ENCODE data around the gene INTS11. TPM values are rescaled to one million over a fixed set of nuclear protein-coding genes. Genes with fewer than 3 reads are reported as not detected.

The INTS11 gene
- total RNA-seq, 3 donors from 2014 or later: 68.6 to 125 (median 119) TPM

DNA sequence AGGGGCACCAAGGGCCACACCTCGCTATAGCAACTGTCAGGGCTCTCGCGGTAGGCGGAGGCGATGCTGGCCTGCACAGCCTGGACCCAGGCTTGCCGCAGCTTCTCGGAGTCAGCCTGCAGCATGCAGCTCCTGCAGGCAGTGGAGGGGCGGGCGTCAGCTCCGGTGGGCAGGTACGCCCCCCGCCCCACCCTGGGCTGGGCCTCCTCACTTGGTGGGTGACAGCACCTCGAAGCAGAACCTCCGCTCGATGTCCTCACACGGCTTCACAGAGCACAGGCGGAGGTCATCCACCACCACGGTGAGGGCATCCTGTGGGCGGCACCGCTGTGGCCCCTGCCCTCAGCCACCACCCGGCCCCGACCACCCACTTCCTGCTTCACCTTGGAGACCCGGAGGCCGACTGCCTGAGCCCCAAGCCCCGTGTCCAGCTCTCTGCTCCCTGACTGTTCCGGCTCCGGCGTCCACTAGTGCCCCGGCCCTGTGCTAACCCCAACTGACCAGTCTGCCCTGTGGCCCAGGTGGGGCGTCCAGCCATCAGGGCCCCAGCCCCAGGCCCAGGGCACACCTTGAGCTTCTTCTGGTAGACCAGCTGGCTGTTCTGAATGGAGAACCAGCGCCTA is 26.5 kb downstream of the INTS11 start:
- H3K36me3 ChIP-seq: no peaks in the 10 kb centered on the region
- intact Hi-C loops (cut with DNase I; ENCODE audit: low total_unique reads): no loop called here
- no peaks in the 10 kb centered on the region for H3K4me1 ChIP-seq

DNA sequence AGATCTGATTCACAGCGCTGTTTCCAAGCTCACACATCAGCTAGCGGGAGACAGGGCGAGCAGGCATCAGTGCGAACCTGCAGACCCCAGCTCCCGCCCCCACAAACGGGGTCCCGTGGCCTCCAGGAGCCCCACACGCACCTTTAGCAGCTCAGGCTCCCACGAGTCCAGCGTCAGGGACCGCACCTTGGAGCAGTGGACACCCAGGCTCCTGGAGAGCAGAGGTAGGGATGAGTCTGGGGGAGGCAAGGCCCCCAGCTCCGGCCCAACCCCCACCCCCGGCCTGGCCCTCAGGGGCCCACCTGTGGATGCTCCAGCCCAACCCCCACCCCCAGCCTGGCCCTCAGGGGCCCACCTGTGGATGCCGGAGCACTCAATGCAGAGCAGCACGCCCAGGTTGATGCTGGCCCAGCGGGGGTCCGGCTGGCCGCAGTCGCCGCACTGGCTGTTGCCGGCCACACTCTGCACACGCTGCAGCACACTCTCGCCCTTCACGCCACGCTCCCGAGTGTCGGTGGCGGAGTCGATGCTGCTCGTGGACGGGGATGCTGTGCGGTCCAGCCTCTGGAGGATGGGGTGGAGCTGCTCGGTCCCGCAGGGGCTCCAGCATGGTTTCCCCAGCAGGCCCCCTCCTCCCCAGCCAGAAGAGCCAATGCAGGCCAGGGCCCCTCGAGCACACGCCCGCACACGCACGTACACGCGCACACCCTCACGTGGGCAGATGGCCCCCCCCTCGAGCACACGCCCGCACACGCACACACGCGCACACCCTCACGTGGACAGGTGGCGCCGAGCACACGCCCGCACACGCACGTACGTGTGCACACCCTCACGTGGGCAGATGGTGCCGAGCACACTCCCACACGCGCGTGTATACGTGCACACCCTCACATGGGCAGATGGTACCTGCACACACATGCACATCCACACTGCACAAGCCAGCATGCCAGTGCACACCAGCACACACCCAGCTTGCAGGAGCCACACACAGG is 28.1 kb downstream of the INTS11 start:
- peaks cover 0 to 3% of the 10 kb centered on the region in 2 donors for H3K4me1 ChIP-seq
- H3K4me3 ChIP-seq: no peak overlapping the region
- H3K9me3 ChIP-seq: no peaks in the 10 kb centered on the region
- no peaks in the 10 kb centered on the region for H3K36me3 ChIP-seq
- intact Hi-C loops (cut with DNase I; ENCODE audit: low total_unique reads): no loop called here
- no peak for DNase-seq (ENCODE audit: low spot score in 2 of 2)
- no peaks in the 10 kb centered on the region for H3K27me3 ChIP-seq
- TF ChIP-seq, protein P1, sequence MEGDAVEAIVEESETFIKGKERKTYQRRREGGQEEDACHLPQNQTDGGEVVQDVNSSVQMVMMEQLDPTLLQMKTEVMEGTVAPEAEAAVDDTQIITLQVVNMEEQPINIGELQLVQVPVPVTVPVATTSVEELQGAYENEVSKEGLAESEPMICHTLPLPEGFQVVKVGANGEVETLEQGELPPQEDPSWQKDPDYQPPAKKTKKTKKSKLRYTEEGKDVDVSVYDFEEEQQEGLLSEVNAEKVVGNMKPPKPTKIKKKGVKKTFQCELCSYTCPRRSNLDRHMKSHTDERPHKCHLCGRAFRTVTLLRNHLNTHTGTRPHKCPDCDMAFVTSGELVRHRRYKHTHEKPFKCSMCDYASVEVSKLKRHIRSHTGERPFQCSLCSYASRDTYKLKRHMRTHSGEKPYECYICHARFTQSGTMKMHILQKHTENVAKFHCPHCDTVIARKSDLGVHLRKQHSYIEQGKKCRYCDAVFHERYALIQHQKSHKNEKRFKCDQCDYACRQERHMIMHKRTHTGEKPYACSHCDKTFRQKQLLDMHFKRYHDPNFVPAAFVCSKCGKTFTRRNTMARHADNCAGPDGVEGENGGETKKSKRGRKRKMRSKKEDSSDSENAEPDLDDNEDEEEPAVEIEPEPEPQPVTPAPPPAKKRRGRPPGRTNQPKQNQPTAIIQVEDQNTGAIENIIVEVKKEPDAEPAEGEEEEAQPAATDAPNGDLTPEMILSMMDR (IDR thresholded peaks at IDR 0.05): no peak
- no peak for TF ChIP-seq POLR2A (IDR thresholded peaks at IDR 0.05)
- no peak for TF ChIP-seq POLR2AphosphoS5 (IDR thresholded peaks at IDR 0.05)
- no peak overlapping the region for H3K27ac ChIP-seq

More for the DNA sequence above, 26.5 kb downstream of the INTS11 start:
- no peaks in the 10 kb centered on the region for H3K27me3 ChIP-seq
- no peaks in the 10 kb centered on the region for H3K9me3 ChIP-seq
- H3K27ac ChIP-seq: no peak overlapping the region
- H3K4me3 ChIP-seq: no peak overlapping the region
- no peak for DNase-seq (ENCODE audit: low spot score in 2 of 2)
- TF ChIP-seq, protein P1 (IDR thresholded peaks at IDR 0.05): no peak
- TF ChIP-seq POLR2AphosphoS5 (IDR thresholded peaks at IDR 0.05) (no peak), POLR2A (IDR thresholded peaks at IDR 0.05) (no peak)

DNA sequence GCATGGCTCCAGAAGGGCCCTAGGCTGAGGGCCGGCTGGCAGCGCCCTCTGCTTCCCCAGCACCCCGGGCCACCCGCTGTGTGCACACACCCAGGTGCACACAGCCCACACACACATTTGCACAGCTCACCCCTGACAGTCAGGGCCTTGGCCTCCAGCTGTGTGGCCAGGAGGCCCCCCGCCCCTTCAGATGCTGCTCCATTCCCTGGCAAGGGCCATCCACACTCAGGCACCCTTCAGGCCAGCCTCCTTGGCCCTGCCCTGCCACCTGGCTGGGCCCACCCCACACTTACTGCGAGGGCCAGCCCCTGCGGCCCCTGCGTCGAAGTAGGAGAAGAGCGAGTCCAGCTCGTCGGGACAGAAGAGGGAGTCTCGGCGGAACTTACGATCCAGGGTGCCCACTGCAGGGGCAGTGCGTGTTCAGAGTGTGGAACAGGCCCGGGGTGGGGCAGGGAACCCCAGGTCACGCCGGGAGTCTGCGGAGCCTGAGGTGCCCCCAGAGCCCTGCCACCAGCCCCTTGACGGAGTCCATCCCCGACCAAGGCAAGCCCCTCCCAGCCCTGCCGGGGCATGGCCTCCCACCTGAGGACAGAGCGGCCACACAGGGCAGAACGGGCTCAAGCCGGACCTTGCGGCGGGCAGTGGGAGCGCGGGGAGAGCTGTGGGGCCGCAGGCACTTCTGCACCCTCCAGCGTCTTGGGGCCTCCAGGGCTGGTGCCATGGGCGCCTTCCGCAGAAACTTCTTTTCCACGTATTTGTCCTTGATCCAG is 29.1 kb downstream of the INTS11 start:
- intact Hi-C loops (cut with DNase I; ENCODE audit: low total_unique reads): no loop called here
- H3K4me3 ChIP-seq: no peak overlapping the region
- no peak for DNase-seq (ENCODE audit: low spot score in 2 of 2)
- H3K36me3 ChIP-seq: no peaks in the 10 kb centered on the region
- no peaks in the 10 kb centered on the region for H3K27me3 ChIP-seq
- H3K4me1 ChIP-seq: peaks cover 0 to 10% of the 10 kb centered on the region in 2 donors
- no peak overlapping the region for H3K27ac ChIP-seq
- TF ChIP-seq, protein P1 (IDR thresholded peaks at IDR 0.05): no peak
- TF ChIP-seq POLR2AphosphoS5 (IDR thresholded peaks at IDR 0.05): no peak
- TF ChIP-seq POLR2A (IDR thresholded peaks at IDR 0.05): no peak
- H3K9me3 ChIP-seq: no peaks in the 10 kb centered on the region

DNA sequence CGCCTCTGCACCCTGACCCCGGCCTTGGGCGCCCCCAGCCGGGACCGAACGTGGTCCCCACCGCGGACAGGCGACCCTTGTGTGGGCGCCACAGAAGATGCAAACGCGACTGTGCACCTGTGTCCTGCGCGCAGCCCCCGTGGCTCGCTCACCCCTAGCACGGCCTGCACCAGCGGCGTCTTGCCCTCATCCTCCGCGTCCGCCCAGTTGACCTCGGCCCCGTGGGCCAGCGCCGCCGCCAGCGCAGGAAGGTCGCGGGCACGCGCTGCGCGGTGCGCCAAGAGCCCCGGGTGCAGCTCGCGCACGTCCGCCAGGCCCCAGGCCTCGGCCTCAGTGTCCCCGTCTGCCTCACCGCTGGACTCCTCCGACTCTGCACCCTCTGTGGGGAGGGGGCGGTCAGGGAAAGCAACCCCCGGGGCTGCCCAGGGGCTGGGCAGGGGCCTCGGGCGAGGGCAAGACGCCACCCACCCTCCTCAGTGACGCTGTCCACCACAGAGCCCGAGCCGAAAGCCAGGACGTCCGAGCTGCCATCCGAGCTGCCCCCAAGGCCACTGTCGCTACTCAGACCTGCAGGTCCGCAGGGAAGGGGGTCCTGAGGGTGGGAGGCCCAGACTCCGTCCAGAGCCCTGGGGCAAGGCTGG is 30.1 kb downstream of the INTS11 start:
- H3K4me3 ChIP-seq: no peak overlapping the region
- H3K4me1 ChIP-seq: peaks cover 0 to 10% of the 10 kb centered on the region in 2 donors
- H3K27ac ChIP-seq: no peak overlapping the region
- intact Hi-C loops (cut with DNase I; ENCODE audit: low total_unique reads): loop anchor here (5.0 kb wide), 1 partner anchor 172 kb away; no protein-coding TSS in a partner anchor
- H3K9me3 ChIP-seq: no peaks in the 10 kb centered on the region
- H3K36me3 ChIP-seq: no peaks in the 10 kb centered on the region
- DNase-seq (ENCODE audit: low spot score in 2 of 2): no peak
- TF ChIP-seq POLR2AphosphoS5 (IDR thresholded peaks at IDR 0.05) (no peak), POLR2A (IDR thresholded peaks at IDR 0.05) (no peak)
- TF ChIP-seq, protein P1 (IDR thresholded peaks at IDR 0.05): no peak
- no peaks in the 10 kb centered on the region for H3K27me3 ChIP-seq

All from breast epithelium (tissue), 4 donors.